HL-60 (cell line): ENCODE results near the gene SLC17A9.

Experiments used
- DNase-seq, 2 experiments: peaks; one replicate each; pipeline ENCODE4 v3.0.0-alpha.2; 2010 to 2020; ENCODE audit warnings: low read depth in 1 of 2, low spot score in 1 of 2
- H3K27ac ChIP-seq: fragments of 250-450 bp; sonication (Bioruptor Pico); replicated peaks from 2 replicates; pipeline ENCODE4 v1.5.1; 2020; ENCODE audit warnings: mild to moderate bottlenecking, moderate library complexity
- H3K27me3 ChIP-seq: fragments of 250-450 bp; sonication (Bioruptor Pico); 2 replicates; pipeline ENCODE4 v1.5.1; 2021; ENCODE audit warnings: mild to moderate bottlenecking, moderate library complexity; ENCODE audit not compliant: insufficient read depth, poor library complexity, severe bottlenecking
- H3K4me3 ChIP-seq: replicated peaks from 2 replicates; pipeline ENCODE4 v1.5.1; 2011; ENCODE audit warnings: mild to moderate bottlenecking, control low read depth, low read length; ENCODE audit not compliant: insufficient read depth
- GABPA ChIP-seq: IDR thresholded peaks from 2 replicates; pipeline ENCODE4 v1.6.1; 2012; ENCODE audit warnings: low read depth
- POLR2AphosphoS5 ChIP-seq: IDR thresholded peaks from 2 replicates; pipeline ENCODE4 v1.6.1; 2012; ENCODE audit warnings: low read depth
- SPI1 ChIP-seq: IDR thresholded peaks from 2 replicates; pipeline ENCODE4 v1.6.1; 2012; ENCODE audit warnings: low read depth, mild to moderate bottlenecking, borderline replicate concordance
- TF ChIP-seq, protein P1 (sequence below): IDR thresholded peaks from 2 replicates; pipeline ENCODE4 v1.6.1; 2012; ENCODE audit warnings: low read depth; ENCODE audit not compliant: insufficient replicate concordance
- TF ChIP-seq, protein P2 (sequence below): IDR thresholded peaks from one replicate; pipeline ENCODE4 v1.5.1; 2011; ENCODE audit warnings: low read length, control low read depth, inconsistent platforms; ENCODE audit not compliant: insufficient read depth

SLC17A9 gene

DNA sequence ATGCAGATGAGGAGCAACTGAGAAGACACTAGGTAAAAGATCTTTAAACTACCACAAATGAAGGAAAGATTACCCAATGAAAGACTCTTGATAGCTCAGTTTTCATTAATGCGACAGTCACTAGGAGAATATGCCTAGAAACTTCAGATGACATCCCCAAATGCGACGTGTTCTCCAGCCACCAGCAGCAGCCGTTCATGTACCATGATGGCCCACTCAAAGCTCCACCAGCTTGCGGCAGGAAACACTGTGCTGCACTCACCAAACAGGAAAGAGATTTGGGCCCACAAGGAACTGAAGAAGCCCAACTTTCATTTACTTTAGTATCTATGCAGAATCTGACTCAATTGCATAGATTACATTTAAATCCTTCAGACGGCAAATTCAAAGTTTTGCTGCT lies 33.7 kb upstream of the SLC17A9 start:
- no peak for DNase-seq
- Histone ChIP-seq H3K4me3 (no peak overlapping the region), H3K27ac (no peak overlapping the region), H3K27me3 (no peaks in the 10 kb centered on the region)
- no peak for TF ChIP-seq GABPA
- TF ChIP-seq SPI1 = no peak
- TF ChIP-seq, protein P1, sequence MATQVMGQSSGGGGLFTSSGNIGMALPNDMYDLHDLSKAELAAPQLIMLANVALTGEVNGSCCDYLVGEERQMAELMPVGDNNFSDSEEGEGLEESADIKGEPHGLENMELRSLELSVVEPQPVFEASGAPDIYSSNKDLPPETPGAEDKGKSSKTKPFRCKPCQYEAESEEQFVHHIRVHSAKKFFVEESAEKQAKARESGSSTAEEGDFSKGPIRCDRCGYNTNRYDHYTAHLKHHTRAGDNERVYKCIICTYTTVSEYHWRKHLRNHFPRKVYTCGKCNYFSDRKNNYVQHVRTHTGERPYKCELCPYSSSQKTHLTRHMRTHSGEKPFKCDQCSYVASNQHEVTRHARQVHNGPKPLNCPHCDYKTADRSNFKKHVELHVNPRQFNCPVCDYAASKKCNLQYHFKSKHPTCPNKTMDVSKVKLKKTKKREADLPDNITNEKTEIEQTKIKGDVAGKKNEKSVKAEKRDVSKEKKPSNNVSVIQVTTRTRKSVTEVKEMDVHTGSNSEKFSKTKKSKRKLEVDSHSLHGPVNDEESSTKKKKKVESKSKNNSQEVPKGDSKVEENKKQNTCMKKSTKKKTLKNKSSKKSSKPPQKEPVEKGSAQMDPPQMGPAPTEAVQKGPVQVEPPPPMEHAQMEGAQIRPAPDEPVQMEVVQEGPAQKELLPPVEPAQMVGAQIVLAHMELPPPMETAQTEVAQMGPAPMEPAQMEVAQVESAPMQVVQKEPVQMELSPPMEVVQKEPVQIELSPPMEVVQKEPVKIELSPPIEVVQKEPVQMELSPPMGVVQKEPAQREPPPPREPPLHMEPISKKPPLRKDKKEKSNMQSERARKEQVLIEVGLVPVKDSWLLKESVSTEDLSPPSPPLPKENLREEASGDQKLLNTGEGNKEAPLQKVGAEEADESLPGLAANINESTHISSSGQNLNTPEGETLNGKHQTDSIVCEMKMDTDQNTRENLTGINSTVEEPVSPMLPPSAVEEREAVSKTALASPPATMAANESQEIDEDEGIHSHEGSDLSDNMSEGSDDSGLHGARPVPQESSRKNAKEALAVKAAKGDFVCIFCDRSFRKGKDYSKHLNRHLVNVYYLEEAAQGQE = no peak
- TF ChIP-seq POLR2AphosphoS5 = no peak
- TF ChIP-seq, protein P2, sequence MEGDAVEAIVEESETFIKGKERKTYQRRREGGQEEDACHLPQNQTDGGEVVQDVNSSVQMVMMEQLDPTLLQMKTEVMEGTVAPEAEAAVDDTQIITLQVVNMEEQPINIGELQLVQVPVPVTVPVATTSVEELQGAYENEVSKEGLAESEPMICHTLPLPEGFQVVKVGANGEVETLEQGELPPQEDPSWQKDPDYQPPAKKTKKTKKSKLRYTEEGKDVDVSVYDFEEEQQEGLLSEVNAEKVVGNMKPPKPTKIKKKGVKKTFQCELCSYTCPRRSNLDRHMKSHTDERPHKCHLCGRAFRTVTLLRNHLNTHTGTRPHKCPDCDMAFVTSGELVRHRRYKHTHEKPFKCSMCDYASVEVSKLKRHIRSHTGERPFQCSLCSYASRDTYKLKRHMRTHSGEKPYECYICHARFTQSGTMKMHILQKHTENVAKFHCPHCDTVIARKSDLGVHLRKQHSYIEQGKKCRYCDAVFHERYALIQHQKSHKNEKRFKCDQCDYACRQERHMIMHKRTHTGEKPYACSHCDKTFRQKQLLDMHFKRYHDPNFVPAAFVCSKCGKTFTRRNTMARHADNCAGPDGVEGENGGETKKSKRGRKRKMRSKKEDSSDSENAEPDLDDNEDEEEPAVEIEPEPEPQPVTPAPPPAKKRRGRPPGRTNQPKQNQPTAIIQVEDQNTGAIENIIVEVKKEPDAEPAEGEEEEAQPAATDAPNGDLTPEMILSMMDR = no peak

DNA sequence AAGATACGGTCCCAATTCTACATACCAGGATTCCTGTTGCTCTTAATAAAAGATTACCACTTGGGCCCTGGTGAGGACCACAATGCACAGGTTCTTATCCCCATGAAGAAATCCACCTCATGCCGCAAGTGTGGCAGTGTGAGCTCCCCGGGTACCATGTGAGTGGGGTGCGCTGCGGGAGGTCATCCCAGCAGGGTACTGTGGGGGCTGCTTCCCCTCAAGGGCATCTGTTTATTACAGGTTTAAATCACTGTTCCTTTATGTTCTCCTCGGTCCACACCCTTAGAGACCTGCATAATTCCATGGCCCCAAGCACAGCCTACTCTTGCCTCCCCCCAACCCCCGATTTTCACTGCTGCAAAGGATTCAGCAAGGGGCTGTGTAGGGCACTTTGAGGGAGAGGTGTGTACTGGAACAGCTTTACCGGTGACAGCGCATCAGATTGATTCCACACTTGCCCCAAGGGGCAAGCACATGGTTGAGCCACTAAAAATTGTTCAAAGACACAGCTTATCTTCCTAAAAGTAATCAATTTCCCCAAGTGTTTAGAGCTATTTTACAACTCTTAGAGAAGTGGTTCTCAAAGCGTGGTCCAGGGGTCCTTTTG lies 32.4 kb upstream of the SLC17A9 start:
- no peak for DNase-seq
- Histone ChIP-seq H3K27me3 (no peaks in the 10 kb centered on the region), H3K27ac (no peak overlapping the region), H3K4me3 (no peak overlapping the region)
- TF ChIP-seq, protein P1 = no peak
- TF ChIP-seq POLR2AphosphoS5 (no peak), SPI1 (no peak), GABPA (no peak)
- TF ChIP-seq, protein P2 = no peak

DNA sequence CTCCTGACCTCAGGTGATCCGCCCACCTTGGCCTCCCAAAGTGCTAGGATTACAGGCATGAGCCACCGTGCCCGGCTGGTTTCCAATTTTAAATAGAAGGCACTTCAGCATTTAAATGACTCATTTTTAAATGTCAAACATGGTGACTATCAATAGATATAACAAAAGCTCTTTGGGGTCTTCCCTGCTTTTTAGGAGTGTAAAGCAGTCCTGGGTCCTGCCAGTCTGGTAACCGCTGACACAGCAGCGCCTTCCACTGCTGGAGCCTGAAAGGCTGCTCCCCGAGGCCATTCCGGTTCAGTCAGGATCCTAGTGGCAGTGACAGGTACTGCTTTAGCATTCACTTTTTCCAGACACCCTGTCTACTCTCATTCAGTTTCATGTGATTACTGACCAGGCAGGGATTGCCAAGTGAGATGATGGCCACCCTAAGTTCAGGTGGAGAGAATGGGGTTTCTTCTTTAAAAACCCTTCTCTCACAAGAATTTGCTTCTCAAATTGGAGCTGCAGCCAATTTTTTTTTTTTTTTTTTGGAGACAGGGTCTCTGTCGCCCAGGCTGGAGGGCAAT lies 31.3 kb upstream of the SLC17A9 start:
- no peaks in the 10 kb centered on the region for H3K27me3 ChIP-seq
- TF ChIP-seq SPI1 = no peak
- TF ChIP-seq, protein P2 = peak; percentile 63
- H3K4me3 ChIP-seq = no peak overlapping the region
- DNase-seq = peak in 1 of 2 experiments; percentile 72
- no peak overlapping the region for H3K27ac ChIP-seq

DNA sequence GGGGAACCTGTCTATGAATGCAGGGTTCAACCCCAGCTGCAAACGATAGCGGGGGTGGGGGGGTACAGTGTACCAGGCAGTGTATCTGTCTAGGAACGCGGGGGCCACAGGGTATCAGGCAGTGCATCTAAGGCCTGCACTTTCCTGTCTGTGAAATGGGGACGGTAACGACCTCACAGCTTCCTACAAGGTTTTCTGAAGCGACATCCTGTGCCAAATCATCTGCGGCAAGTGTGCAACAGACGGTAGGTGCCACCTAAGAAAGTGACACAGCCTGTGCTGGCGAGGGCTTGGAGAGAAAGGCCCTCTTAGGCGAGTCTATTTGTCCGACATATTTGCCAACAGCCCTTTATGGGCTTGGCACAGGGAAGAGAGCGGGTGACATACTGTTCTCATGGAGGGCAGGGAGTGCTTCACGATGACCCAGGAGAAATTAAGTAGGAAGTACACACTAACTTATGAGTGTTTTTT lies 30.0 kb upstream of the SLC17A9 start:
- no peak overlapping the region for H3K4me3 ChIP-seq
- DNase-seq = no peak
- H3K27ac ChIP-seq = no peak overlapping the region
- H3K27me3 ChIP-seq = no peaks in the 10 kb centered on the region
- TF ChIP-seq GABPA (no peak), SPI1 (no peak), POLR2AphosphoS5 (no peak)
- TF ChIP-seq, protein P2 = no peak
- TF ChIP-seq, protein P1 = no peak
